GM23248 (cell line): ENCODE measurements around the gene SV2A.
"Not testable (repeated sequence)": the region's sequence is repeated elsewhere in the genome, so short reads cannot be mapped to it uniquely, and the experiment has no call there.

ENCODE experiments used
- EZH2 ChIP-seq: fragments of 200-600 bp; sonication (generic); IDR thresholded peaks from 2 replicates; pipeline ENCODE4 v1.6.1; 2018; ENCODE audit warnings: antibody characterized with exemption, mild to moderate bottlenecking; ENCODE audit not compliant: insufficient read depth, poor library complexity, severe bottlenecking
- EZH2phosphoT487 ChIP-seq: fragments of 200-600 bp; sonication (generic); IDR thresholded peaks from 2 replicates; pipeline ENCODE4 v1.6.1; 2018; ENCODE audit warnings: antibody characterized with exemption, moderate library complexity, mild to moderate bottlenecking, low read depth; ENCODE audit not compliant: insufficient read depth

GRCh38 chr1:149861497-149862054, 56.1 kb downstream of the SV2A start:
- not testable (repeated sequence) for TF ChIP-seq EZH2, EZH2phosphoT487
